Fibroblast of skin of left quadriceps (primary cell): Measurements from ENCODE around the gene MAP3K6.

Experiments used
- DNase-seq, 2 experiments: peaks; one replicate each; pipeline ENCODE4 v3.0.0-alpha.2; 2013; ENCODE audit warnings: low read depth in 2 of 2

Gene MAP3K6

DNA sequence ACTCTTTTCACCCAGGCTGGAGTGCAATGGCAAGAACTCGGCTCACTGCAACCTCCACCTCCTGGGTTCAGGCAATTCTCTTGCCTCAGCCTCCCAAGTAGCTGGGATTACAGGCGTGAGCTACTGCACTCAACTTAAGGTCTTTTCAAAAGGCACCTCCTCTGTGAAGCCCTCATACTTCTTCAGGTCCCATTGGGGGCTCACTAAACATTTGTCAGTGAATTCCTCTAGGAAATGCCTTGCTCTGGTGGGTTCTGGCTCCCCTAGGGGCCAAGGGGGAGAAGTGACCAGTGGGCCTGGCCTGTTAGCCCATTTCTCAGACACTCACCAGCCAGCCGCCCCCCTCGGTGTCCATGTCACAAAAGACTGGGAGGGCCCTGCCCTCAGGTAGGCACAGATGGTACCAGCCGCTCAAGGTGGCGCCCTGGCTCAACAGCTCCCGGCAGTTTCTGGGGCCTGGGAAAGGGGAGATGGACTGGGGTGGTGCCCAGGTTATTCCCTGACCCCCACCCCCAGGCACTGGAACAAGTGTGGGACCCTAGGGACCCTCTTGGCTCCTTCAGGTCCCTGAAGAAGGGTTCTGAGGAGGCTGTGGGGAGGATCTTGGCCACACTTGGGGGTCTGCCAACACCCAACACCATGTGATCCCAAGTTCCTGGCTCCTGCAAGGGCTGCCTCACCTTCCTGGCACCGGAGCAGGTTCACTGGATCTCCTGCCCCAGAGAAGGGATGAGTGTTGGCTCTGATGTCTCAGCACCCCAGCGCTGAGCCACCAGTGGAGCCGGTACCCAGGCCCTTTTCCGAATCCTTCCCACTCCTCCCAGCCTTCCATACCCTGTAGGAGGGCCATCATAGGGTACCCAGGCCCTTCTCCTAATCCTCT lies 6.3 kb upstream of the MAP3K6 start:
- no peak for DNase-seq

DNA sequence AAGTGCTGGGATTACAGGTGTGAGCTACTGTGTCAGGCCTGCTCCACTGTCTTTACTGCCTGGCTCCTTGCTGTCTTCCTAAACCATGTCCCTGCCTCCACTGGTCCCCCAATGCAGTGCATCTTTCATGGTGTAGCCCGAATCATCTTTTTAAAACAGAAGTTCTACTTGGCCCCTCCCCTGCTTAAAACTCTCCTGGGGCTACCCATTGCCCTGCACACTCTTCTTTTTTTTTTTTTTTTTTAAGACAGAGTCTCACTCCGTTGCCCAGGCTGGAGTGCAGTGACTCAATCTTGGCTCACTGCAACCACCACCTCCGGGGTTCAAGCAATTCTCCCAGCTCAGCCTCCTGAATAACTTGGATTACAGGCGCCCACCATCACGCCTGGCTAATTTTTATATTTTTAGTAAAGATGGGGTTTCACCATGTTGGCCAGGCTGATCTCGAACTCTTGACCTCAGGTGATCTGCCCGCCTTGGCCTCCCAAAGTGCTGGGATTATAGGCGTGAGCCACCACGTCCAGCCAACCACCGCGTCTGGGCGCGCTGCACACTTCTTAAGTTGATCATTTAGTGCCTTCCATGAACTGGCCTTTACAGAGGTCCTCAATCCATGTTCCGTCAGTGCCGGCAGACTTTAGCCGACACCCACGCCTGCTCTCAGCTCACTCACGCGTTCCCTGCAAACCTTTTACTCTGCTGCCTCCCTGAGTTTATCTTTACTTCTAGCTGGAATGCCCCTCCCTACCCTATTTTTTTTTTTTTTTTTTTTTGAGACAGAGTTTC lies 5.5 kb upstream of the MAP3K6 start:
- DNase-seq: no peak

DNA sequence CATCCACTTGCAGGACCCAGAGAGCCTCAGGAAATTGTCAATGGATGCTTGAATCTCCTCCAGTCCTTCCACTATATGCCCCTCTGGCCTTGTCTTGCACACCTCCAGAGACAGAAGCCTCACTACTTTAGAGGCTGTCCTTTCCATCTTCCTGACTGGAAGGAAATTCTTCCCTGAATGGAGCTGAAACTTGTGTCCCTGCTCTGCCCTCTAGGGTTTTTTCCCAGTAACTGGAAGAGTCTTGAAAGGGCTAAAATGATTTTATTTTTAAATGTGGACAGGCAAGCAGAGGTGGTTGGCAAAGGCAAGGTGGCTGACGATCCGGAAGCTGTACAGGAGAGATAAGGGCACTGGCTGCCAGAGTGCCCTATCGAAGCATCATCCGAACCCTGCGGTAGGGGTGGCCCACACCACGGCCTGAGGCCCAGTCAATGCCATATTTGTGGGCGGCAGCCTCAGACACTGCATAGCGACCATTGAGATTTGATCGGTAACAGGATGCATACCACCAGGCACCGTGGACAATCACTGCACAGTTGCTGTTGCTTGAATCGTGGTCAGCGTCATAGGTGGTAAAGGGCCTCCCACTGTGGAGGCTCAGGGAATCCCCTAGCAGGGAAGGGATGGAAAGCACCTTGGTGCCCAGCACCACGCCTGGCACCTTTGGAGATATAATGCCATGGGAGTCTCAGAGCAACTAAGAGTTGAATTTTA lies 2.3 kb upstream of the MAP3K6 start:
- DNase-seq: no peak

DNA sequence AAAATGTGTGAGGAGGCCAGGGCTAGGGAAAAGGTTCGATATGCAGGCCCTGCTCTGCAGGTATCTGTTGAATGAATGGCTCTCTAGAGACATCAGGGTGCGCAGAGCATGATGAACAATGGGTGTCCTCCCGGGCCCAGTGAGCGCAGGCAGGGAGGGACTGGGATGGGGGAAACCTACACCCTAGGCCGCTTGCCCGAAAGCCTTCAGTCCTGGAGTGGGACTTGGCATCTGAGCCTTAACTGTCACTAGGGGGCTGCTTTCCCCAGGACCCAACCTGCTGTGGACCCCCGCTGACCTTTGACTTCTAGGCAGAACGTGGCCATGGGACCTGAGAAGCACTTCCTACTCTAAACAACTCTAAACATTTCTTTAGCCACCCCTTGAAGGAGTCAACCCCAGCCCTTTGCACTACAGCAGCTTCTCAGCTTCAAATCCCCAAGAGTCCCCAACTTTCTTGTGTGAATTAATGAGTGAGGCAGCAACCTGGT lies 444 bp upstream of the MAP3K6 start:
- DNase-seq: no peak

DNA sequence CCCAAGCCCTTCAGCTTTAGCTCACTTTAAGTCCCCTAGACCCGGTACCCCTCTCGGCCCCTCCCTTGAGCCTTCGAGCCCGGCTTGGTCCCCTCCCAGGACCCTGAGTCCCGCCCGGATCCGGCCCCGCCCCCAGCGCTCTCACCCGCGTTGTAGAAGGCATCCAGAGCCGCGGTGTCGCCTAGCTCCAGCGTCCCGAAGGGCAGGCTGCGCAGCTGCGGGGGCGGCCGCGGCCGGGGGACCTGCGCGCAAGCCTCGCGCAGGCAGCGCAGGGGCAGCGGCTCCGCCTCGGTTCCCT lies 699 bp downstream of the MAP3K6 start:
- peak; percentile 36 to 43 for DNase-seq

DNA sequence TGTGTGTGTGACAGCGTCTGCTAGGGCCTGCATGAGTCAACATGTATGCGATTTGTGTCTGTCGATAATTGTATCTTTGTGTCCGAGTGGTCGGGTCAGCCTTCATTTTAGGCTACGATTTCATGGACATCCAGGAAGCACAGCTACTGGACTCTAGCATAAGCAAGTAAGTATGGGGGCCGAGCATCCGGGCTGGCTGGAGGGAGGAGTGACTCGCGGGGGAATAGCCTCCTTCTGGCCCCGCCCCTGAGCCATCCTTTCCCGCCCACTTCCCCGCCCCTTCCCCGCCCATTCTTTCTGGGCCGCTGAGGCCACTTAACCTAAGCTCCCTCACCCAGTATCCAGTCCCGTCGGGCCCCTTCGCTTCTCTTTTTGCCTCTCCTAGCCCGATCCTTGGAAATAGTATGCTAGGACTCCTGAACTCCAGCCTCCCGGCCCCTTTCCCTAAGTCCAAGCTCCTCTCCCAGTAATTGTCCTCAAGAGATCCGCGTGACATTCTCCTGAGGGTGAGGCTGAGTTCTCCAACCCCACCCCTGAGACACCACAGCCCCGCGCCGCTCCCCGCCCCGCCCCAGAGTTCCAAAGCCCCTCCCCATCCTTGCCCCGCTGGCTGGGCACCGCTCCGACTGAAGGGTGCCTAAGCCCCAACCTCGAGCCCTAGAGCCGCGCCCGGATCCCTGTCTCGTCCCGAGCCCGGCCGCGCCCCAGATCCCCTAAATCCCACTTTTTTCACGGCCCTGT lies 1.2 kb downstream of the MAP3K6 start:
- DNase-seq: peak; percentile 71 to 73

DNA sequence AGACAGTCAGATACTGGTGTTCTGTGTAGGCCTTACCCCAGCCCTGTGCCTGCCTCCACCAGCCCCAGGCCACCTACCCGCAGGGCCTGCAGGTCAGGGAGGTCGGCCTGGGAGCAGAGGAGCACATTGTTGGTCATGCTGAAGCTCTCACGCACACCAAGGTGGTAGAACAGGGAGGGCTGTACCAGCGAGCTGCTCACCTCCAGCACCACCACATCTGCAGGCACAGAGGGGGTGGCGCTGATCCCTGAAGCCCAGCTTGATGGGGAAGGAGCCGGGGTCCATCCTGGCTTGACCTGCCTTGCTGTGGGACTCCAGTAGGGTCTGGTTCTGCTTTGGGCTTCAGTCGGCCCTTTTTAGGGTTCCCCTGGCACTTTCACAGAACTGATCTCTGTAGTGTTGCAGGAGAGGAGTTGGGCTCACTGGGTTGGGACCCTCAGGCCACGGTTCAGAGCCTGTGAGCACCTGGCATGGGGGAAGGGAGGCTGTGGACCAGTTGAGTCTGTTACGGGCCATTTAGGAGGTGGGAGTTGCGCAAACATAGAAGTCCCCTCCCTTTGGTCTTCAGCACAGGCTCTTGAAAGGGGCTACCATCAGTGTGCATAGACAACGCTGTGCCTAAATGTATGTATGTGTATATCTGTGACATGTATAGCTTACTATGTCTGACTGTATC lies 1.9 kb downstream of the MAP3K6 start:
- no peak for DNase-seq

DNA sequence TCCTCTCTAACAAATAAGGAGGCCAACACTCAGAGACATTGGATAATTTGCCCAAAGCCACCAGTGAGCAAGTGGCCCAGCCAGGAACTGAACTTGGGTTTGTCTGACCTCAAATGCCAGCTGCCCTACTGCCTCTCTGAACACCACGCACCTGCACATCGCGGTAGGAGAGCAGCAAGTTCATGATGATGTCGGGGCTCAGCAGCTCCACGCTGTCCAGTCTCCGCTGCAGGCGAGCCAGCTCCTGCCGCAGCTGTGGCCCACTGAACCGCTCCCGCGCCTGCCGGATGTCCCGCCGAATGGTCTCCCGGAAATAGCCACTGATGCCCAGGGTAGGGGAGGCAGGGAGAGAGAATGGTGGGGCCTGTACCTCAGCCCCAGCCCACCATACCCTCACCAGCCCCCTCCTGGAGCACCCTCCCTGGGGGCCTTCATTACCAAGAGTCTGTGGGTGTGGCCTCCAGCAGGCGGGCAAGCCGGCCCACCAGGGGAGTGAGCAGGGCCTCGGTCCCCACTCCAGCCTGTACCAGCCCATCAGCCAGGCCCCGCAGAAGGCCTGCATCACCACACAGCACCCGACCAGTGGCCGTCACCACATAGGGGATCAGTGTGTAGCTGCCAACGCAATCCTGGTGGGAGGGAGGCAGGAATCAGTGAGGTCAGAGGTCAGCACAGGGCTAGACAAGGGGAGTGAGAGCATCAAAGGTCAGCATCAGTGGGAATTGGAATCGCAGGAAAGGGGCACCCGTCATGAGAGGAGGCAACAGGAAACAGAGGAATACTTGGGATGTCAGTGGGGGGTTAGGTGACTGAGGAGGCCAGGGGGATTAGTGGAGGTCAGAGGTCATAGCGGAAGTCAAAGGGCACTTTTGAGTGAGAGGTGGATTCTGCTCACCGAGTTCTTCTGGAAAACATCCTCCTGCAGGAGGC lies 2.7 kb downstream of the MAP3K6 start:
- DNase-seq: no peak

DNA sequence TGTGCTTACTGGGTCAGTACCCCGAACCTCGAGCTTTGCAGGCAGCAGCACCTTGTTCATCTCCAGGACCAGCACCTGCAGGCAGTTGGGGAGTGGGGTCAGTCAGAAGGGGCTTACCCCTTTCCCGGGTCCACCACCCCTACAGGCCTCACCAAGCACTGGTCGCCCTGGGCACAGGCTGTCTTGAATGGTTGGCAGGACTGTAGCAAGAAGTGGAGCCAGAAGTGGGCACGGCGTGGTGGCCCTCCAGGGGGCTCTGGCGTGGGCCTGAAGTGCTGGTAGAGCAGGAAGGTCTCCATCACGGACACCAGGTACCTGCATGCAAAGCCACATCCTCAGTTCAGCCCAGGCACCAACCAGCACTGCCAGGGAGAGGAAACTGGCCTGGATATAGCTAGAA lies 5.2 kb downstream of the MAP3K6 start:
- no peak for DNase-seq

DNA sequence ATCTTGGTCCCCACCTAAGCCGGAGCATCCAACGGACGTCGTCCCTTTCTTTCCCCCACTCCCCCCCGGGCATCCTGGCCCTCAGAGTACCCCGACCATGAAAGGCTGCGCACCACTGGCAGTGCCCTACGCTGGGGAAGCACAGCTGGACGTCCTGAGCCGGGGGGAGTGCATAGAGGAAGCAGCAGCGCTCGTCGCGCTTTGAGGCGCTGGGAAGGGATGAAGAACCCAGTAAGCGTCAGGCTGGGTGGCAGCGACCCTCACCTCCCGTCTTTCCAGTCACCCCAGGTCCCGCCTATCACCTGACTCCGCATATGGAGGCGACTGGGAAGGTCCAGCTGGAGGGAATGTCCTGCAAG lies 5.7 kb downstream of the MAP3K6 start:
- DNase-seq: no peak

DNA sequence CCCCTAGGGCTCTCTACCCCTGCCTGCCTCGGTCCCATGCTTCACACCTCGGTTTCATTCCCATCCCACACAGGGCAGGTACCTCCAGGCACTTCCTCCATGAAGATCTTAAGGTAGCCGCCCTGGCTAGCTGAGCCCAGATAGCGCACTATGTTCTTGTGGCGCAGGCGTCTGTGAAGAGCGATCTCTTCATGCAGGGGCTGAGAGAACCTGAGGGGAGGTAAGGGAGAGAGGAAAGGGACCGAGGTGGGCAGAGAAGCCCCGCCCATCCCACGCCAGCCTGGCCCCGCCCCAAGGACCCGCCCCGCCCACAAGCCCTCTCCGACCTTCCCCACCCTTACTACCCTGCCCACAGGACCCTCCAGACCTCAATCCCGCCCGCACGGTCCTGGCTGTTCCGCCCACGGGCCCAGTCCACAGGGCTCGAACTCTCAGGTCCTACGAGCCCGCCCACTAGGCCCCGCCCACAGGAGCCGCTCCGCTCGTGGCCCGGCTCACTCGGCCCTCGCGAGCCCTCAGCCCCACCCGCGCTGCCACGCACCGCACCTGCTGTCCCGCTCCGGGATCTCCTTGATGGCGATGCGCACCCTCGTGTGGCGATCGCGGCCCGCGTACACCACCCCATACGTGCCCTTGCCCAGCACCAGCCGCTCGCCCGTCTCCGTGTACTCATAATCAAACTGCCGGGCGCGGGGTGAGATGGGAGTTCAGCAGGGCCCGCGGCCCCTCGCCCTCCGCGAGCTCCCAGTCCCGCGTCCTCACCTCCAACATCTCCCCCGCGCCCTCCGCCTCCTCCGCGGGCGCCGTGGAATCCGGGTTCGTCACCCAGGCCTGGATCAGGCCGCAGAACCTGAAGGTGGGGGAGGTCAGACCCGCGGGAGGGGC lies 6.4 kb downstream of the MAP3K6 start:
- DNase-seq: no peak

DNA sequence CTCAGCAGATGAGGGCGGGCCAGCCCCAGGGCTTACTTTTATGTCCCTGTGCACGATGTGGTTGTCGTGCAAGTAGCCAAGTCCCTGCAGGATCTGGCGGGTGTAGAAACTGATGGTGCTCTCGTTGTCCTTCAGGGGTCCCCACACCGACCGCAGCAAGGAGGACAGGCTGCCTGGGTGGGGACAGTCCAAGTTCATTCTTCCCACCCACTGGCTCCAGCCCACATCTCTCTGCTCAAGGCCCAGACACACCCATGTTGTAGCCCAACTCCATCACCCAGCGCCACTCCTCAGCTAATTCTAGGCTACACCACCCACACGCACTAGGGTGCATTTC lies 7.0 kb downstream of the MAP3K6 start:
- DNase-seq: no peak

DNA sequence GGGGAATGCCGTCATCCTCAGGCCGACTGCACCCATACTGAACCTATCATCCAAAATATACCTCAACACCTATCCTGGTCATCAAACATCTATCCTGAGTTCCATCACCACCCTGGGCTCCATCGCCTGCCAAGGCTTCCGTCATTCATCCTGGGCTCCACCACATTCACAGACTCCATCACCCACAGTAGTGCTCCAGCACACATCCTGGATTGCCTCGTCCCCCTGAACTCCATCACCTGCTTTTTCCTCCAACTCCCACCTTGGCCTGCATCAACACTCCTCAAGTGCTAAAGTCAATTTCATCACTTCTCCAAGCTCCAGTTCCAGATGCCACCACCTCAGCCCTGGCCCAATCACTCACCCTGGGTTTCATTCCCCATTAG lies 7.8 kb downstream of the MAP3K6 start:
- DNase-seq: no peak

DNA sequence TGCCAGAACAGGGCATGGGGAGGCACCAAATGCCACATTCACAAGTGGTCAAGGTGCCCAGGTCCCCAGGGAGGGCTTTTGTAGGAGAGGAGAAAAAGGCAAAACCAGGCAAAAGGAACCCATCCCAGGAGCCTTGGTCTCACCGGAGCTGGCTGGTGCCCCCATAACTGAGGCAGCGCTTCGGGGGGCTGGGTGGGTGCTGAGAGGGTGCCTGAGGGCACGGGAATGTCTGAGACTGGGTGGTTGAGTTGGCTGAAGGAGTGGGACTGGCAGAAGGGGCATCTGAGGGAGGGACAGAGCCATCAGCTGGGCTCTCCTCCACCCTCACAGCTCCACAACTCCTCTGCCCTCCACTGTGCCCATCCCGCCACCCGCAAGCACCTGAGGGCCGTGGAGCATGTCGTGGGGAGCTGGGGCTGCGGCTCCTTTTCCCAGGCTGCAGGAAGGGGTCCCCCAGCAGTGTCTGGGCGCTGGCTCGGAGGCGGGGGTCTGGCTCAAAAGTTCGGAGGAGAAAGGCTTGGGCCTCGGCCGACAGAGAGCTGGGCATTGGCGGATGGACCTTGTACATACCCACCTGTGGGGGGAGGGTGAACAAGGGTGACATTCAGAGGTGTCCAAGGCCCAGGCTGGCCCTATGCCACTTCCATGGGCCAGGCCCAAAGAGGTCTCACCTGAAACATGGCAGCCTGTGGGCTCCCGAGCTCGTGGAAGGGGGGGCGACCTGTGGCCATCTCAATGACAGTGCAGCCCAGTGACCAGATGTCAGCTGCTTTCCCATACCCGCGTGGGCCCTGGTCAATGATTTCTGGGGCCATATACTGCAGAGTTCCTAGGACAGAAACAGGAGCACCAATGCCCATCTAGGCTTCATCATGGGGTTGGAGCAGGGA lies 8.5 kb downstream of the MAP3K6 start:
- no peak for DNase-seq

DNA sequence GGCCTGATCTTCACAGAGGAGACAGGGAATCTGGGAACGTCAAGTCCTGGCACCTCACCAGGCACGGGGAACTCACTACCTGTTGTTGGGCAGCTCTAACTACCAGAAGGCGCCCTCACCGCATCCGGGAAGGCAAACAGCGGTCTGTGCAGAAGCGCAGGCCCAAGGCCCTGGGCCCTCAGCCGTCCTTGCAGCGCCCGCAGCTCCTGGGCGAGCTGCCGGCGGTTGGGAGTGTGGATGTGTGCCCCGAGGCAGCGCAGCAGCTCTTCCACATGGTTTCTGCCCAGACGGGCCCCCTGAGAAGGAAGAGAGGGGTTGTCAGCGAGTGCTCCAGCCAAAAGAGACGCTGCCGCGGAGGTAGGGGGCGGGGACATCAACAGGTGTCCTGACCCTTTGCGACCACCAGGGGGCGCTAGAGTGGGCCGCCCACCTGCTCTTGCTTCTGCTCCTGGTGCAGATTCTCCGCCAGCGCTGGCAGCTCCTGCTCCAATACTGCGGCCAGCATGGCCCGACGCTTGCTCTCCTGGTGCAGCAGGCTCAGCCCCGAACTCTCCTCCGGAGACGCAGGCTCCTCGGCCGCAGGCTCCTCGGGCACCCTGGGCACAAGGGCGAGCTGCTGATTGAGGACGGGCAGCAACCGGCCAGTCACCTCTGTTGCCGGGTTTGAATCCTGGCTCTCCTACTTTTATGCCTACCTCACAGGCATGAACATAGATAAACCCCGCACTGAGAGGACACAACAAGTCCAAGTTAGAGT lies 9.3 kb downstream of the MAP3K6 start:
- no peak for DNase-seq

DNA sequence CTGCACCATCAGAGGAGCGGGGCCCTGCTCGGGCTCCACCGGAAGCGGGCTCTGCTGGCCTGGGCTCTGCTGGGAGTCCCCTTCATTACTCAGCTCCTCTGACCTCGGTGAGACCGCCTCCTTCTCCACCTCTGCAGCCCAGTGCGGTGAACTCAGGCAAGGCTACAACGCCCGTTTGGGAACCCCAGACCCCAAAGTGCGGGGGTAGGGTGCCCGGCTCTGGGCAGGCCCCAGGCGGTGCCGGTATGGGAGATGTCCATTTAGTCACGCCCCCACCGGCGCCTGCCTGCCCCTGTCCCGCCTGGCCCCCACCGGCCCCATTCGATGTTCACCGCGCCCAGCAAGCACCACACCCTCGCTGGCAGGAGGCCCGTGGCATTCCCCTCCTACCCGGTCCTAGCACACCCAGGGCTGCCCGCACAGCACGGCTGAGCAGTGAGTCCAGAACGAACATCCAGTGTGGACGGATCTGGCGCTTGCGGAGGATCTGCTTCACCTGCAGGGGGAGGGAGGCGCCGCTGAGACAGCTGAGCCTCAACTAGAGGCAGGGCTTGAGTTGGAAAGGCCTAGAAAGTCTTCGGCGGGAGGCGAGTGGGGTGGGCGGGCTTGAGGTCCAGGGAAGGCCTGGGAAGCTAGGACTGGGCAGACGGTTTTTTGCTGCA lies 10.0 kb downstream of the MAP3K6 start:
- no peak for DNase-seq

DNA sequence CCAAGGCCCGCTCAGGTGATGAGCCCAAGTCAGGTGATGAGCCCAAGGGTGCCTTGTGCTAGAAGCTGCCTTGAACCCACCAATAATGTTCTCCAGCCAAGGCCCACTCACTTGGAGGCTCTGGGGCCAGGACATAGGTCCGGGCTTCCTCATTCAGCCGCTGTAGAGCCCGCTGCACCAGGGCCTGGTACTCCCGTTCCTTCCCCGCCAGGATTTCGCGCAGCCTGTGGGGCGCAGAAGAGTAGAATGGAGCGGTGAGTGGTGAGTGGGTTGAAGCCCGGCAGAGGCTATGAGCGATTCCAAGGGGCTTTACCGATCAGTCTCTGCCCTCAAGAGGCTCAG lies 10.5 kb downstream of the MAP3K6 start:
- no peak for DNase-seq
